Measurements from ENCODE around the gene ZNF329.
A peak's percentile ranks its signal among the peaks of the same experiment; 100 is the strongest.

The ZNF329 gene

GRCh38 chr19:58118979-58119733 lies 31.4 kb downstream of the ZNF329 start:
- no peak for DNase-seq (ENCODE audit: low read depth in 2 of 2)

- no peak for DNase-seq (ENCODE audit: low read depth in 2 of 2)
Measured at GRCh38 chr19:58117841-58118575, 32.6 kb downstream of the ZNF329 start.

GRCh38 chr19:58108546-58108817 lies 42.1 kb downstream of the ZNF329 start:
- DNase-seq (ENCODE audit: low read depth in 2 of 2) = no peak

GRCh38 chr19:58107778-58108545 lies 42.6 kb downstream of the ZNF329 start:
- DNase-seq (ENCODE audit: low read depth in 2 of 2) = no peak

- DNase-seq (ENCODE audit: low read depth in 2 of 2) = no peak
Measured at GRCh38 chr19:58098682-58098998, 51.9 kb downstream of the ZNF329 start.

- peak; percentile 94 to 95 for DNase-seq (ENCODE audit: low read depth in 2 of 2)
Measured at GRCh38 chr19:58097781-58098681, 52.6 kb downstream of the ZNF329 start, which contains the start of gene ZSCAN18. Gene ZSCAN18, minus strand, starts transcription at chr19:58098231. Its CDS starts 7,964 bp downstream, at chr19:58090267.

GRCh38 chr19:58097349-58097748 lies 53.2 kb downstream of the ZNF329 start:
- no peak for DNase-seq (ENCODE audit: low read depth in 2 of 2)

GRCh38 chr19:58096884-58097283 lies 53.7 kb downstream of the ZNF329 start:
- DNase-seq (ENCODE audit: low read depth in 2 of 2) = no peak

GRCh38 chr19:58095328-58095727 lies 55.3 kb downstream of the ZNF329 start:
- DNase-seq (ENCODE audit: low read depth in 2 of 2) = no peak

GRCh38 chr19:58093071-58093470 lies 57.5 kb downstream of the ZNF329 start:
- DNase-seq (ENCODE audit: low read depth in 2 of 2) = no peak

GRCh38 chr19:58091251-58091995 lies 59.2 kb downstream of the ZNF329 start:
- DNase-seq (ENCODE audit: low read depth in 2 of 2) = no peak

- no peak for DNase-seq (ENCODE audit: low read depth in 2 of 2)
Measured at GRCh38 chr19:58089846-58090245, 60.7 kb downstream of the ZNF329 start.

- no peak for DNase-seq (ENCODE audit: low read depth in 2 of 2)
Measured at GRCh38 chr19:58088521-58089052, 62.0 kb downstream of the ZNF329 start.

GRCh38 chr19:58086825-58087710 lies 63.5 kb downstream of the ZNF329 start:
- no peak for DNase-seq (ENCODE audit: low read depth in 2 of 2)

GRCh38 chr19:58085348-58085875 lies 65.2 kb downstream of the ZNF329 start:
- DNase-seq (ENCODE audit: low read depth in 2 of 2) = no peak

GRCh38 chr19:58084596-58085347 lies 65.8 kb downstream of the ZNF329 start:
- DNase-seq (ENCODE audit: low read depth in 2 of 2) = no peak

- no peak for DNase-seq (ENCODE audit: low read depth in 2 of 2)
Measured at GRCh38 chr19:58083021-58083420, 67.6 kb downstream of the ZNF329 start.

- no peak for DNase-seq (ENCODE audit: low read depth in 2 of 2)
Measured at GRCh38 chr19:58079792-58080191, 70.8 kb downstream of the ZNF329 start.

Data from stimulated activated CD8-positive, alpha-beta memory T cell treated with anti-CD3 and anti-CD28 coated beads, Interleukin-2, amount 100 ng/mL, for 1 hour (primary cell).